GM18498 (cell line): Measurements from ENCODE around the gene PDE9A.
"Not testable (repeated sequence)": the region's sequence is repeated elsewhere in the genome, so short reads cannot be mapped to it uniquely, and the experiment has no call there.

Experiments used
- ATAC-seq: cut with Tn5 transposase; IDR thresholded peaks from one replicate; pipeline ENCODE4 v1.9.1; 2021; ENCODE audit warnings: mild to moderate bottlenecking, moderate library complexity; ENCODE audit not compliant: unreplicated experiment

Gene PDE9A

GRCh38 chr21:42704861-42705260, 51.4 kb downstream of the PDE9A start:
- no peak for ATAC-seq

GRCh38 chr21:42705346-42705745, 51.9 kb downstream of the PDE9A start:
- no peak for ATAC-seq

- no peak for ATAC-seq
Measured at GRCh38 chr21:42705746-42706374, 52.4 kb downstream of the PDE9A start.

- no peak for ATAC-seq
Measured at GRCh38 chr21:42706765-42707164, 53.3 kb downstream of the PDE9A start.

GRCh38 chr21:42707207-42707830, 53.9 kb downstream of the PDE9A start:
- ATAC-seq = no peak

GRCh38 chr21:42708107-42708506, 54.7 kb downstream of the PDE9A start:
- no peak for ATAC-seq

GRCh38 chr21:42708916-42709315, 55.5 kb downstream of the PDE9A start:
- ATAC-seq = not testable (repeated sequence)

- no peak for ATAC-seq
Measured at GRCh38 chr21:42711667-42712066, 58.2 kb downstream of the PDE9A start.

GRCh38 chr21:42715427-42715826, 62.0 kb downstream of the PDE9A start:
- ATAC-seq = not testable (repeated sequence)

- ATAC-seq = no peak
Measured at GRCh38 chr21:42716074-42716473, 62.7 kb downstream of the PDE9A start.

- not testable (repeated sequence) for ATAC-seq
Measured at GRCh38 chr21:42720484-42720883, 67.1 kb downstream of the PDE9A start.

GRCh38 chr21:42721341-42721824, 68.0 kb downstream of the PDE9A start:
- no peak for ATAC-seq

GRCh38 chr21:42722153-42722552, 68.7 kb downstream of the PDE9A start:
- ATAC-seq = no peak

- no peak for ATAC-seq
Measured at GRCh38 chr21:42722808-42723473, 69.5 kb downstream of the PDE9A start.

GRCh38 chr21:42724226-42724920, 71.0 kb downstream of the PDE9A start:
- no peak for ATAC-seq

- no peak for ATAC-seq
Measured at GRCh38 chr21:42725416-42725930, 72.1 kb downstream of the PDE9A start.

- no peak for ATAC-seq
Measured at GRCh38 chr21:42731264-42732032, 78.0 kb downstream of the PDE9A start.

GRCh38 chr21:42732033-42732410, 78.6 kb downstream of the PDE9A start:
- no peak for ATAC-seq

- no peak for ATAC-seq
Measured at GRCh38 chr21:42733037-42733627, 79.7 kb downstream of the PDE9A start.

- ATAC-seq = no peak
Measured at GRCh38 chr21:42733874-42734273, 80.5 kb downstream of the PDE9A start.
